ENCODE data around the gene FCHO1.

The FCHO1 gene

GRCh38 chr19:17724655-17725054 is 26.6 kb upstream of the FCHO1 start:
- TF ChIP-seq CTCF (IDR thresholded peaks at IDR 0.05; ENCODE audit: low read depth, low read length, missing control alignments): no peak

GRCh38 chr19:17725422-17726078 is 25.7 kb upstream of the FCHO1 start:
- in situ Hi-C loops (cut with HindIII; ENCODE audit: low sequenced_read_pairs): no loop called here
- H3K4me3 ChIP-seq (ENCODE audit: low read depth, low read length): no peak overlapping the region
- DNase-seq (ENCODE audit: low read depth): no peak
- TF ChIP-seq CTCF (IDR thresholded peaks at IDR 0.05; ENCODE audit: low read depth, low read length, missing control alignments): peak; percentile 26

More at GRCh38 chr19:17724655-17725054, 26.6 kb upstream of the FCHO1 start:
- in situ Hi-C loops (cut with HindIII; ENCODE audit: low sequenced_read_pairs): no loop called here
- no peak for DNase-seq (ENCODE audit: low read depth)
- H3K4me3 ChIP-seq (ENCODE audit: low read depth, low read length): no peak overlapping the region

GRCh38 chr19:17726136-17726741 is 25.0 kb upstream of the FCHO1 start:
- in situ Hi-C loops (cut with HindIII; ENCODE audit: low sequenced_read_pairs): no loop called here
- no peak for TF ChIP-seq CTCF (IDR thresholded peaks at IDR 0.05; ENCODE audit: low read depth, low read length, missing control alignments)
- H3K4me3 ChIP-seq (ENCODE audit: low read depth, low read length): no peak overlapping the region
- no peak for DNase-seq (ENCODE audit: low read depth)

- DNase-seq (ENCODE audit: low read depth): no peak
- TF ChIP-seq CTCF (IDR thresholded peaks at IDR 0.05; ENCODE audit: low read depth, low read length, missing control alignments): no peak
- H3K4me3 ChIP-seq (ENCODE audit: low read depth, low read length): no peak overlapping the region
- in situ Hi-C loops (cut with HindIII; ENCODE audit: low sequenced_read_pairs): no loop called here
Observed at GRCh38 chr19:17726964-17727773, 24.1 kb upstream of the FCHO1 start.

GRCh38 chr19:17727843-17728242 is 23.4 kb upstream of the FCHO1 start:
- in situ Hi-C loops (cut with HindIII; ENCODE audit: low sequenced_read_pairs): no loop called here
- no peak for DNase-seq (ENCODE audit: low read depth)
- H3K4me3 ChIP-seq (ENCODE audit: low read depth, low read length): no peak overlapping the region
- TF ChIP-seq CTCF (IDR thresholded peaks at IDR 0.05; ENCODE audit: low read depth, low read length, missing control alignments): no peak

- DNase-seq (ENCODE audit: low read depth): no peak
- in situ Hi-C loops (cut with HindIII; ENCODE audit: low sequenced_read_pairs): no loop called here
- no peak overlapping the region for H3K4me3 ChIP-seq (ENCODE audit: low read depth, low read length)
- TF ChIP-seq CTCF (IDR thresholded peaks at IDR 0.05; ENCODE audit: low read depth, low read length, missing control alignments): no peak
Observed at GRCh38 chr19:17733127-17733526, 18.1 kb upstream of the FCHO1 start.

All from astrocyte of the cerebellum (primary cell).